Stimulated activated CD8-positive, alpha-beta memory T cell treated with anti-CD3 and anti-CD28 coated beads, Interleukin-4, amount 100 ng/mL, for 4 hours (primary cell): Measurements from ENCODE around the gene CAV1.

ENCODE experiments used
- DNase-seq, 2 donors: peaks; one replicate each; pipeline ENCODE4 v3.0.0-alpha.2; 2020; ENCODE audit warnings: low read depth in 2 of 2, low spot score in 1 of 2

Gene CAV1

GRCh38 chr7:116528008-116528789, 3.4 kb downstream of the CAV1 start:
- DNase-seq: no peak

DNA sequence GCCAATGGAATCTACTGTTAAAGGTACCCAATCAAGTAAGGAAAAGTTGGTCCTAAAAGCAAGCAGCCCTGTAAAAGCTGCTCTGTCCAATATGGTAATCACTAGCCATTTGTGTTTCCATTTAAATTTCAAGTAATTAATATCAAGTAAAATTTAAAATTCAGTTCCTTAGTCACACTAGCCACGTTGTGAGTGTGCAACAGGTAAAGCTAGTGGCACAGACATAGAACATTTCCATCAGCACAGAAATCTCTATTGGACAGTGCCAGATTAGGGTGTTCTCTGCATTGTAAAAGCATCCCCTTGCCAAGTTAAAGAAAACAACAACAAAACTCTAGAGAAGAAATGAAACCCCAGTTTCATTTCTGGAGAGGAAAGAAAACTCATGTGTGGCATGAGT, 4.4 kb downstream of the CAV1 start:
- no peak for DNase-seq

DNA sequence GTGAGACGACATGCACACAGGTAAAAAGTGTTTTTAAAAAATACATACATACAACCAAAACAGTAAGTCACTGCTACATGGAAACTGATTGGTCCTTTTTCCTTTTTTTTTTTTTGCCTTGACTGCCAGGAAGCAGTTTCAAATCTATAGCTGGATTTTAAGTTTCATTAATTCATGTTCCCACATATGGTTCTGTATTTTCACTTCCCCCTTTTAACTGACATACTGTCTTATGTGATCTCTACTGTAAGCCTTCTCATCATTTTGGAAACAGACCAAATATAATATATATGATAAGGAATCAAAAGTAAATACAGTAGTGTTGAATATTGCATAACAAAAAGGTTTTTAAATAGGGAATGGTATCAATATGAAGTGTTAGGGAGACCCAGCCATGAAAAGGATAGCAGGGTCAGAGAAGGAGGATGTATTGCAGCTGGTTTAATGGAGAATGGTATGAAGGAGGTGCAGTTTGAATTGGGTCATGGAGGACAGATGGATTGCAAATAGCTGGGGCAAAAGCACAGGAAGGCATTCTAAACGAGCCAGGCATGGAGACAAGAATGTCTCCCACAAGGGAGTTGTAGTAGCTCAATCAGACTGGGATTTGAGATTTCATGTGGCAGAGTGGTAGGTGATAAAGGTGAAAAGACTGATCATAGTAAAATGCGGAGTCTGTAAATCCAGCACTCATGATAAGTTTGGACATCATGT, 5.4 kb downstream of the CAV1 start:
- DNase-seq: no peak

- no peak for DNase-seq
Measured at GRCh38 chr7:116532102-116532688, 7.4 kb downstream of the CAV1 start.

DNA sequence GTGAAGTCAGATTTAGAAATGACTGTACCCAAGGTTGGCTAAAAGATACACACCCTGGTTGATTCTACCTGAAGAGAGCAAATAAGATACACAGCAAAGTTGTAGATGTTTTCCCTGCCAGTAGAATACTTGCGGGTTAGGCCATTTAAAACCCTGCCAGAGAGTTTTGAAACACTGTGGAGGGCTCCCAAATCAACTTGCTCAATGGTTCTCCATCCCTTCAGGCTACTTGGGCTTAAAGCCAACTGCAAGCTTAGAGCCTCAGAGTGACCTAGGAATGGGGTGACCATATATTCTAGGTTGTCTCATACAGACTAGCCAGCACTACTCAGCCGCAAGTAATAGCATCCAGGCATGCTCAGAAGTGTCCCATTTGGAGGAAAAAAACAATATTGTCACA, 10.0 kb downstream of the CAV1 start:
- DNase-seq: no peak

DNA sequence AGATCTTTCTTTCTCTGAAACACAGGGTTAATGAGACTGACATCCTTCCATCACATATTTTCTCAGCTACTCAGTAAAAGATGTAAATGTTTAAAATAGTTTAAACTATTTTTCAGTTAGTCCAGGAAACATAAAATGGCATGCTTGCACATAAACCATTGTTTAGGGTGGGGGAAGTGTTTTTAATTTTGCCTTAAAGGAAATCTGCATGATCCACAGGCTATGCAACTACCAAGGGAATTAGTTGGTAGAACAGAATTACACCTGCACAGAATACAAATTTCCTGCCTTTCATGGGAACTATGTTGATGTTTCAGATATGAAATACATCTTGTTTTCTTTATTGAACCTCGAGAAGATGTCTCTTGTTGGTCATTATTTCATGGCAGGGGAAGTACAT, 10.6 kb downstream of the CAV1 start:
- DNase-seq: no peak

- DNase-seq: no peak
Measured at GRCh38 chr7:116538138-116538537, 13.3 kb downstream of the CAV1 start.

- no peak for DNase-seq
Measured at GRCh38 chr7:116539879-116540278, 15.0 kb downstream of the CAV1 start.

DNA sequence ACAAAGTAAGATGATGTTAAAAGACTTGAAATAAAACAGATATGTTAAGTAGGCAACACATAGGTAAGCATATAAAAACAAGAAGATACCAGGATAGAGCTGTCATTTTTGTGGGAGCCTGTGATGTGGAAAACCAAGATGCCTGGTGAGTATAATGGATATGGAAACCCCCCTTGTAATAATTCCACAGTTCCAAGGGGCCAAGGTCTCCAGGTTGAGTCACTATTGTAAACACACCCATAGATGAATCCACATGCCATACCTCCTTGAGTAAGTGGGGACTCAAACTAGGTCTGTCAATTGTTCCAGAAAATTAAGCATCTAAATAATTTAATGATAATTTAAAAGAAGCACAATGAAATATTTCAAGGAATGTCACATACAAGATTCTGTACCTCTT, 15.9 kb downstream of the CAV1 start:
- no peak for DNase-seq

- DNase-seq: no peak
Measured at GRCh38 chr7:116541951-116542350, 17.1 kb downstream of the CAV1 start.

DNA sequence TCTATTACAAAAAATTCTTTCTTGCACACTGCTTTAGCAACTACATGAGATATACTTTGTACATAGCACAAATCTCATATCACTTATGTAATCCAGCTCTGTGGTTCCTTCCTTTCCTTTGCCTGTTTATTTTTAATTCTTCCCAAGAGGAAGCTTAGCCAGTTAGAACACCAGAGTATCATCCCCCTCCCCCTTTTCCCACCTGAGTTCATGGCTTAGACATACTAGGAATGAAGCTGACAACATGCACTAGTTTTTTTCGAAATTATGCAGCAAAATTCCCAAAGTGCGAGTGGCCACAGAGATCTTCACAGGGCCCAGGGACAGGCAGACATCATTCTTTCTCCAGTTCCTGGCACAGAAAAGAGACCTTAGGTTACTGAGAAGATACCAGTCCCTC, 17.8 kb downstream of the CAV1 start:
- DNase-seq: no peak

- DNase-seq: no peak
Measured at GRCh38 chr7:116543664-116544063, 18.8 kb downstream of the CAV1 start.

DNA sequence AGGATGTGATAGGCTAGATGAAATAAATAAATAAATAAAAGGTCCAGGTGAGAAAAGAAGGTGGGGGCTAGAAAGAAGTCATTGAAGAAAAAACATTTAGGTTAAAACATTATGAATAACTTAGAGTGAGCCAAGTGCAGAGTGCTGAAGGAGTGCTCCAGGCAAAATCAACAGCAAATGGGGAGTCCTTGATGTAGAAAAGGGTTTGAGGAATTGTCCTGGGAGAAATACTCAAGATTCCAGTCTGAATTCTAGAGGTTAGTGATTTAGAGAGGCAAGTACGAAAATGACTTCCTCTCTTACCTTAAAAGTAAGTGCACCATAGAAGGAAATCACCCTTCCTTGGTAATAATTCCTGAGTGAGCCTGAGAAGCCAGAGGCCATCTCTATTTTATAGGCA, 19.7 kb downstream of the CAV1 start:
- no peak for DNase-seq

DNA sequence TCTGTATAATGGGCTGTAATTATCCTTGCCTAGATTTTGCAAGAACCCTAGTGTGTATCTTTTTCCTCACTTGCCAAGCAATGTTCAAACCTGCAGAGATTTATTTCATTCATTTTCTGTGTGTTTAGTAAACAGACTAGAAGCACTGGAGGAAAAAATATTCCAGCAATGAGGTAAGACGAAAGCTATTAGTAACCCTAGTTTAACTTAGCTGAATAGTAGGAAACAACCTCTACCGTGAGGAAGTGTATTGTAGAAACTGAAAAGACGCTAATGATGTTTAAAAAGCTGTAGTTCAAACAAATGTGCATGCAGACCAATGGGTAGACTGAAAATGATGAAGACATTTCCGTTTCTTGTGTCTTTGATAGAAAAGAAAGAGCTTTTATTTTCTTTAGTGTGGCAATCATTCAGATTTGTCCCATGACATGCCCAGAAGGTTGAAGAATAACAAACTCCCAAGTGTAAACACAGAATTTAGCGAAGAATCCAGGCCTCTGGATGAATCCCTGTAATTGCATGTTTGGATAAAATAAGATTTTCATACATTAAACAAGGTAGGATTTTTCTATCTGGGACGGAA, 20.7 kb downstream of the CAV1 start:
- no peak for DNase-seq

GRCh38 chr7:116546054-116546453, 21.2 kb downstream of the CAV1 start:
- no peak for DNase-seq

DNA sequence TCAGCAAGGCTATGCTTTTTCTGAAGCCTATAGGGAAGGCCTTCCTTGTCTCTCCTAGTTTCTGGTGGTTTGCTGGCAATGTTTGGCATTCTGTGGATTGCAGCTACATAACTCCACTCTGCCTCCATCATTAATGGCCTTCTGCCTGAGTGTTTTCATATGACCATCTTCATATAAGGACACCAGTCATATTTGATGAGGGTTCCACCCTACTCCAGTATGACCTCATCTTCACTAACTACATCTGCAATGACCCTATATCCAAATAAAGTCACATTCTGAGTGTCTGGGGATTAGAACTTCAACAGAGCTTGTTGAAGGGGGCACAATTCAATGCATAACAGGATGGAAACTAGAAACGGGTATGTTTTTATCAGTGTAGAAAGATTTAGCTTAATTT, 22.1 kb downstream of the CAV1 start:
- DNase-seq: no peak

DNA sequence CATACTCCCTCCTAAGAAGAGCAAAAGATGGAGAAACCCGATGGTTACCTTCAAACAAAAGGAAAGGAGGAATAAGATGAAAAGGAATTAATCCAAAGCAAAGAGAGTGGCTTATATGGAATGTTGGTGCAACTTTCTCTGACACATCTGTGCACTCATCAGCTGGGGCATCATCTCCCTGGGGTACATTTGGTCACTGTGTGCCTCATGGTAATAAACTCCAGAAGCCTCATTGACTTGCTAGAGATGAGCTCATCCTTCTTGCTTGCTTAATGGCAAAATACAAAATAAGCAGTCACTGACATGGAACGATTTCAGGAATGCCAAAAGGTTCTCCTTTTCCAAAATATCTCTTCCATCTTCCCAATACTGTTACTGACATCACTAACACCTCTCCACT, 22.5 kb downstream of the CAV1 start:
- DNase-seq: no peak

GRCh38 chr7:116548506-116548905, 23.7 kb downstream of the CAV1 start:
- DNase-seq: no peak

DNA sequence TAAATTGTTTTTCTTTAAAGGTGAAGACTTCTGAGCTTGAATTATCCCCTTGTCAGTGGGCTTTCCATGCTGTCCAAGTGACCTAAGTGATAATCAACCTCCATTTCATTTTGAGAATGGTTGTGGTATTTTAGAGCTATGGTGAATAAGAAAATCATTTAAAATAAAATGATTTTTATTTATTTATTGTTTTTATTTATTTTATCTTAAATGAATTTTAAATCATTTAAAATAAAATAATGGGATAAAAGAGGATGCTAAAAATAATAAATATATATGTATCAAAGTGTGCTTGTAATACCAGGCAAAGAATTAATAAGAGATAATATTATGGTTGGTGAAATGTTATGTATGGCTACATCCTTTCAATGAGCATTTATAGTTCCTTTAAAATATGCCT, 24.5 kb downstream of the CAV1 start:
- no peak for DNase-seq

GRCh38 chr7:116551692-116552091, 26.9 kb downstream of the CAV1 start:
- no peak for DNase-seq

GRCh38 chr7:116552602-116553001, 27.8 kb downstream of the CAV1 start:
- no peak for DNase-seq
